GM12865 (cell line): ENCODE data around the gene POU6F2.
"Not testable (repeated sequence)": the region's sequence is repeated elsewhere in the genome, so short reads cannot be mapped to it uniquely, and the experiment has no call there.

Source experiments
- DNase-seq: peaks from one replicate; pipeline ENCODE4 v3.0.0; 2010; ENCODE audit warnings: low read depth
- H3K4me3 ChIP-seq: 2 replicates; pipeline ENCODE4 v1.5.1; 2011; ENCODE audit warnings: mild to moderate bottlenecking, low read depth, low read length, control low read depth
- CTCF ChIP-seq: IDR thresholded peaks from 2 replicates; pipeline ENCODE4 v1.5.1; 2011; ENCODE audit warnings: low read length, control low read depth, low read depth, inconsistent platforms; ENCODE audit not compliant: insufficient read depth; ENCODE audit errors: missing control alignments

The POU6F2 gene

GRCh38 chr7:39186131-39186530 is 208.4 kb downstream of the POU6F2 start:
- TF ChIP-seq CTCF: no peak
- no peak for DNase-seq
- no peak overlapping the region for H3K4me3 ChIP-seq

GRCh38 chr7:39186671-39187070 is 209.0 kb downstream of the POU6F2 start:
- no peak for TF ChIP-seq CTCF
- DNase-seq: no peak
- no peak overlapping the region for H3K4me3 ChIP-seq

GRCh38 chr7:39187130-39187529 is 209.4 kb downstream of the POU6F2 start:
- DNase-seq: no peak
- H3K4me3 ChIP-seq: no peak overlapping the region
- no peak for TF ChIP-seq CTCF

- H3K4me3 ChIP-seq: no peak overlapping the region
- DNase-seq: no peak
- TF ChIP-seq CTCF: no peak
Observed at GRCh38 chr7:39192476-39192875, 214.8 kb downstream of the POU6F2 start.

GRCh38 chr7:39194388-39194787 is 216.7 kb downstream of the POU6F2 start:
- DNase-seq, H3K4me3 ChIP-seq: not testable (repeated sequence)

- no peak overlapping the region for H3K4me3 ChIP-seq
- no peak for TF ChIP-seq CTCF
- DNase-seq: no peak
Observed at GRCh38 chr7:39195967-39196366, 218.3 kb downstream of the POU6F2 start.

GRCh38 chr7:39197831-39198230 is 220.1 kb downstream of the POU6F2 start:
- no peak for DNase-seq
- no peak for TF ChIP-seq CTCF
- H3K4me3 ChIP-seq: no peak overlapping the region
